SK-N-SH (cell line): ENCODE results near the gene MRPL12. TPM values are rescaled to one million over a fixed set of nuclear protein-coding genes. Genes with fewer than 3 reads are reported as not detected.

Experiments used
- CTCF ChIA-PET: fragments of 300-600, 350-600 bp; formaldehyde crosslinking; extraction: SDS; loops from one replicate; lab custom pipeline; 2021; lab: Yijun Ruan, JAX
- POLR2A ChIA-PET: fragments of 350-600 bp; sonication (Branson Sonifier 250); formaldehyde crosslinking; extraction: SDS; loops from one replicate; lab custom pipeline; 2020; ENCODE audit warnings: antibody characterized with exemption, inconsistent platforms; lab: Yijun Ruan, JAX
- DNase-seq: peaks from one replicate; pipeline ENCODE4 v3.0.0; 2012
- H2AFZ ChIP-seq: fragments of 200-600 bp; sonication (generic); 2 replicates; pipeline ENCODE4 v1.8.1; 2016; ENCODE audit warnings: antibody characterized with exemption, mild to moderate bottlenecking, low read depth
- H3F3A ChIP-seq: fragments of 200-600 bp; sonication (generic); replicated peaks from 2 replicates; pipeline ENCODE3; 2016; ENCODE audit warnings: antibody characterized with exemption, mild to moderate bottlenecking; ENCODE audit not compliant: insufficient read depth
- H3K27ac ChIP-seq, 2 experiments: fragments of 200-500 bp in 1 of 2; fragments of 200-600 bp in 1 of 2; sonication (Bioruptor generic) in 1 of 2; sonication (generic), shearing (Covaris generic) in 1 of 2; 2 replicates each; pipeline versions ENCODE4 v1.5.1 to v1.6.1; 2014 to 2016; ENCODE audit warnings: low read depth in 2 of 2, inconsistent platforms in 1 of 2, low read length in 1 of 2, mild to moderate bottlenecking in 1 of 2, mixed read lengths in 1 of 2
- H3K27me3 ChIP-seq: fragments of 200-600 bp; sonication (generic), shearing (Covaris generic); 2 replicates; pipeline ENCODE4 v1.6.1; 2016; ENCODE audit warnings: mixed run types; ENCODE audit not compliant: insufficient read depth
- H3K36me3 ChIP-seq, 2 experiments: fragments of 200-500 bp in 1 of 2; fragments of 200-600 bp in 1 of 2; sonication (Bioruptor generic) in 1 of 2; sonication (generic) in 1 of 2; replicated peaks in 1 of 2; 2 replicates each; pipeline versions ENCODE3 to v1.5.1; 2014 to 2016; ENCODE audit warnings: low read length in 1 of 2, mild to moderate bottlenecking in 1 of 2; ENCODE audit not compliant: insufficient read depth in 2 of 2, control insufficient read depth in 1 of 2
- H3K4me1 ChIP-seq, 2 experiments: fragments of 200-500 bp in 1 of 2; fragments of 200-600 bp in 1 of 2; sonication (Bioruptor generic) in 1 of 2; sonication (generic), shearing (Covaris generic) in 1 of 2; 2 replicates each; pipeline versions ENCODE4 v1.5.1 to v1.6.1; 2014 to 2016; ENCODE audit warnings: low read depth in 1 of 2, low read length in 1 of 2, mixed run types in 1 of 2; ENCODE audit not compliant: insufficient read depth in 2 of 2, control insufficient read depth in 1 of 2
- H3K4me2 ChIP-seq: fragments of 200-600 bp; sonication (generic), shearing (Covaris generic); 2 replicates; pipeline ENCODE4 v1.6.1; 2017; ENCODE audit warnings: mixed run types
- H3K4me3 ChIP-seq, 2 experiments: fragments of 200-500 bp in 1 of 2; fragments of 200-600 bp in 1 of 2; sonication (Bioruptor generic) in 1 of 2; sonication (generic), shearing (Covaris generic) in 1 of 2; 2 replicates each; pipeline versions ENCODE4 v1.5.1 to v1.8.1; 2014 to 2016; ENCODE audit warnings: low read depth in 2 of 2, inconsistent platforms in 1 of 2, low read length in 1 of 2, mild to moderate bottlenecking in 1 of 2, mixed read lengths in 1 of 2, moderate library complexity in 1 of 2
- H3K79me2 ChIP-seq: fragments of 200-600 bp; sonication (generic); 2 replicates; pipeline ENCODE4 v1.8.1; 2017; ENCODE audit warnings: mild to moderate bottlenecking; ENCODE audit not compliant: insufficient read depth
- H3K9ac ChIP-seq: fragments of 200-600 bp; sonication (generic); 2 replicates; pipeline ENCODE4 v1.6.1; 2017; ENCODE audit warnings: mixed run types
- H3K9me2 ChIP-seq: fragments of 200-600 bp; sonication (generic); 2 replicates; pipeline ENCODE4 v1.6.1; 2017; ENCODE audit warnings: mixed run types
- H3K9me3 ChIP-seq: fragments of 200-600 bp; sonication (generic); 2 replicates; pipeline ENCODE4 v1.6.1; 2017; ENCODE audit warnings: mixed run types, mild to moderate bottlenecking, moderate library complexity
- H4K20me1 ChIP-seq: fragments of 200-600 bp; sonication (generic); 2 replicates; pipeline ENCODE4 v1.6.1; 2017; ENCODE audit warnings: mild to moderate bottlenecking, mixed run types; ENCODE audit not compliant: insufficient read depth
- ELF1 ChIP-seq: IDR thresholded peaks from 2 replicates; pipeline ENCODE4 v1.4.0; 2012
- EP300 ChIP-seq, 2 experiments: IDR thresholded peaks; 2 replicates each; pipeline versions ENCODE4 v1.4.0 to v1.6.1; 2012; ENCODE audit warnings: borderline replicate concordance in 1 of 2, low read depth in 1 of 2, low read length in 1 of 2
- EZH2phosphoT487 ChIP-seq: fragments of 200-600 bp; sonication (generic); IDR thresholded peaks from 2 replicates; pipeline ENCODE4 v1.6.1; 2017; ENCODE audit warnings: low read depth, mixed run types, mild to moderate bottlenecking, antibody characterized with exemption, moderate library complexity, borderline replicate concordance
- FOSL2 ChIP-seq: IDR thresholded peaks from 2 replicates; pipeline ENCODE4 v1.4.0; 2012; ENCODE audit warnings: low read depth, mild to moderate bottlenecking, moderate library complexity, borderline replicate concordance
- FOXJ3 ChIP-seq: sonication (generic); formaldehyde crosslinking; IDR thresholded peaks from 2 replicates; pipeline ENCODE4 v1.5.1; 2020; ENCODE audit warnings: mild to moderate bottlenecking, missing genetic modification reagents
- GATA2 ChIP-seq: sonication (generic); formaldehyde crosslinking; IDR thresholded peaks from 2 replicates; pipeline ENCODE4 v1.5.0; 2020; ENCODE audit warnings: mild to moderate bottlenecking, missing genetic modification reagents
- MXI1 ChIP-seq: IDR thresholded peaks from 2 replicates; pipeline ENCODE4 v1.6.1; 2012; ENCODE audit warnings: mild to moderate bottlenecking, low read depth, low read length, improper control_type of control experiment
- NRF1 ChIP-seq: IDR thresholded peaks from 2 replicates; pipeline ENCODE4 v1.6.1; 2012; ENCODE audit warnings: low read depth, mild to moderate bottlenecking, low read length
- RAD21 ChIP-seq: IDR thresholded peaks from 2 replicates; pipeline ENCODE4 v1.6.1; 2012; ENCODE audit warnings: mild to moderate bottlenecking, low read length
- RFX5 ChIP-seq: IDR thresholded peaks from 2 replicates; pipeline ENCODE4 v1.6.1; 2012; ENCODE audit warnings: mild to moderate bottlenecking, improper control_type of control experiment, low read length
- RXRA ChIP-seq: IDR thresholded peaks from 2 replicates; pipeline ENCODE4 v1.4.0; 2012; ENCODE audit warnings: low read depth, mild to moderate bottlenecking, borderline replicate concordance
- SIN3A ChIP-seq: IDR thresholded peaks from 2 replicates; pipeline ENCODE4 v1.6.1; 2012; ENCODE audit warnings: low read depth, mild to moderate bottlenecking, low read length, moderate library complexity, borderline replicate concordance
- TCF12 ChIP-seq: IDR thresholded peaks from 2 replicates; pipeline ENCODE4 v1.4.0; 2012
- whole genome bisulfite sequencing: methylation state at CpG from one replicate; pipeline ENCODE4 v1.1.6; 2017; ENCODE audit warnings: low lambda C conversion rate; 5-methylcytosine and 5-hydroxymethylcytosine counted together
- polyA plus RNA-seq, 3 experiments: library from polyadenylated mRNA; depleted of rRNA; stranded (reverse); fragments of >200 nt; gene quantifications; 2 replicates each; pipeline ENCODE4 v1.2.3, GENCODE V29; 2012
- TF ChIP-seq, protein P1 (sequence below): IDR thresholded peaks from 2 replicates; pipeline ENCODE4 v1.6.1; 2012; ENCODE audit warnings: mild to moderate bottlenecking, low read depth, low read length, moderate library complexity
- TF ChIP-seq, protein P2 (sequence below): fragments of 200-600 bp; sonication (generic); IDR thresholded peaks from 2 replicates; pipeline ENCODE4 v1.6.1; 2017; ENCODE audit warnings: antibody characterized with exemption, mild to moderate bottlenecking, moderate library complexity
- TF ChIP-seq, protein P3 (sequence below): IDR thresholded peaks from 2 replicates; pipeline ENCODE4; 2012
- TF ChIP-seq, protein P4 (sequence below): fragments of 150-350 bp; IDR thresholded peaks from 2 replicates; pipeline ENCODE4 v1.6.1; 2016; ENCODE audit warnings: mild to moderate bottlenecking, low read depth, low read length
- TF ChIP-seq, protein P5 (sequence below): IDR thresholded peaks from 2 replicates; pipeline ENCODE4 v1.4.0; 2012; ENCODE audit warnings: low read depth

The MRPL12 gene
- polyA plus RNA-seq, 1 of the 3 experiments (the other 2 are of a cell fraction): 322 TPM

DNA sequence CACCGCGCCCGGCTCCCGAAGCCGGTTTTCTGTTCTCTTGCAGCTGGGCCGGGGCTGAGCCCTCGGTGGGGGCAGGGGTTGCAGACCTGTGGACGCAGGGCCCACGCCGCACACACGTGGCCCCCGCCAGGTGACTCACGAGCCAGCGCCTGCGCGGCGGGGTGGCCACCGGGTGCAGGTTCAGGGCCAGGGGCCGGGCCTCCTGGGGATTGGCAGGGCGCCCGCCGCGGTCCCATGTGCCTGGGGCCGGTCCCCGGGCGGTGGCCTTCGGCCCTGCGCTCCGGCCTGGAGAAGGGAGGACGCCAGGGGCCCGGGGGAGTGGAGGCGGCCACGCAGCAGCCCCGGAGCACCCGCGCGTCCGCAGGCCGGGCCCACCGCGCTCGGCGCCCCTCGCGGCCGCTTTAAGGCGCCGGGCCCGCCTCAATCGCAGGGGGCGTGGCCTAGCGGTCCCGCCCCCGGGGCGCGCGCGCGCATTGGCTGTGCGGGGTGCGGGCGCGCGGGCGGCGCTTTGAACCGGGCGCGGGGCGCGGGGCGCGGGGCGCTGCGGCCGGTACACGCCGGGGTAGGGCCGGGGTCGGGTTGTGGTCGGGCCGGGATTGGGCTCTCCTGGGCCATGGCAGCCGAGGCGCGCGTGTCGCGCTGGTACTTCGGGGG, 8.8 kb downstream of the MRPL12 start, which contains the start of gene SLC25A10 (continued):
- TF ChIP-seq, protein P1, sequence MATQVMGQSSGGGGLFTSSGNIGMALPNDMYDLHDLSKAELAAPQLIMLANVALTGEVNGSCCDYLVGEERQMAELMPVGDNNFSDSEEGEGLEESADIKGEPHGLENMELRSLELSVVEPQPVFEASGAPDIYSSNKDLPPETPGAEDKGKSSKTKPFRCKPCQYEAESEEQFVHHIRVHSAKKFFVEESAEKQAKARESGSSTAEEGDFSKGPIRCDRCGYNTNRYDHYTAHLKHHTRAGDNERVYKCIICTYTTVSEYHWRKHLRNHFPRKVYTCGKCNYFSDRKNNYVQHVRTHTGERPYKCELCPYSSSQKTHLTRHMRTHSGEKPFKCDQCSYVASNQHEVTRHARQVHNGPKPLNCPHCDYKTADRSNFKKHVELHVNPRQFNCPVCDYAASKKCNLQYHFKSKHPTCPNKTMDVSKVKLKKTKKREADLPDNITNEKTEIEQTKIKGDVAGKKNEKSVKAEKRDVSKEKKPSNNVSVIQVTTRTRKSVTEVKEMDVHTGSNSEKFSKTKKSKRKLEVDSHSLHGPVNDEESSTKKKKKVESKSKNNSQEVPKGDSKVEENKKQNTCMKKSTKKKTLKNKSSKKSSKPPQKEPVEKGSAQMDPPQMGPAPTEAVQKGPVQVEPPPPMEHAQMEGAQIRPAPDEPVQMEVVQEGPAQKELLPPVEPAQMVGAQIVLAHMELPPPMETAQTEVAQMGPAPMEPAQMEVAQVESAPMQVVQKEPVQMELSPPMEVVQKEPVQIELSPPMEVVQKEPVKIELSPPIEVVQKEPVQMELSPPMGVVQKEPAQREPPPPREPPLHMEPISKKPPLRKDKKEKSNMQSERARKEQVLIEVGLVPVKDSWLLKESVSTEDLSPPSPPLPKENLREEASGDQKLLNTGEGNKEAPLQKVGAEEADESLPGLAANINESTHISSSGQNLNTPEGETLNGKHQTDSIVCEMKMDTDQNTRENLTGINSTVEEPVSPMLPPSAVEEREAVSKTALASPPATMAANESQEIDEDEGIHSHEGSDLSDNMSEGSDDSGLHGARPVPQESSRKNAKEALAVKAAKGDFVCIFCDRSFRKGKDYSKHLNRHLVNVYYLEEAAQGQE: no peak
- TF ChIP-seq, protein P2, sequence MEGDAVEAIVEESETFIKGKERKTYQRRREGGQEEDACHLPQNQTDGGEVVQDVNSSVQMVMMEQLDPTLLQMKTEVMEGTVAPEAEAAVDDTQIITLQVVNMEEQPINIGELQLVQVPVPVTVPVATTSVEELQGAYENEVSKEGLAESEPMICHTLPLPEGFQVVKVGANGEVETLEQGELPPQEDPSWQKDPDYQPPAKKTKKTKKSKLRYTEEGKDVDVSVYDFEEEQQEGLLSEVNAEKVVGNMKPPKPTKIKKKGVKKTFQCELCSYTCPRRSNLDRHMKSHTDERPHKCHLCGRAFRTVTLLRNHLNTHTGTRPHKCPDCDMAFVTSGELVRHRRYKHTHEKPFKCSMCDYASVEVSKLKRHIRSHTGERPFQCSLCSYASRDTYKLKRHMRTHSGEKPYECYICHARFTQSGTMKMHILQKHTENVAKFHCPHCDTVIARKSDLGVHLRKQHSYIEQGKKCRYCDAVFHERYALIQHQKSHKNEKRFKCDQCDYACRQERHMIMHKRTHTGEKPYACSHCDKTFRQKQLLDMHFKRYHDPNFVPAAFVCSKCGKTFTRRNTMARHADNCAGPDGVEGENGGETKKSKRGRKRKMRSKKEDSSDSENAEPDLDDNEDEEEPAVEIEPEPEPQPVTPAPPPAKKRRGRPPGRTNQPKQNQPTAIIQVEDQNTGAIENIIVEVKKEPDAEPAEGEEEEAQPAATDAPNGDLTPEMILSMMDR: no peak
- TF ChIP-seq TCF12: peak; percentile 30; the same call in 1 of the 2 replicates
- no peak for TF ChIP-seq RFX5
- TF ChIP-seq, protein P3, sequence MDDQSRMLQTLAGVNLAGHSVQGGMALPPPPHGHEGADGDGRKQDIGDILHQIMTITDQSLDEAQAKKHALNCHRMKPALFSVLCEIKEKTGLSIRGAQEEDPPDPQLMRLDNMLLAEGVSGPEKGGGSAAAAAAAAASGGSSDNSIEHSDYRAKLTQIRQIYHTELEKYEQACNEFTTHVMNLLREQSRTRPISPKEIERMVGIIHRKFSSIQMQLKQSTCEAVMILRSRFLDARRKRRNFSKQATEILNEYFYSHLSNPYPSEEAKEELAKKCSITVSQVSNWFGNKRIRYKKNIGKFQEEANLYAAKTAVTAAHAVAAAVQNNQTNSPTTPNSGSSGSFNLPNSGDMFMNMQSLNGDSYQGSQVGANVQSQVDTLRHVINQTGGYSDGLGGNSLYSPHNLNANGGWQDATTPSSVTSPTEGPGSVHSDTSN: peak; percentile 12; the same call in 1 of the 2 replicates
- TF ChIP-seq EZH2phosphoT487: no peak
- TF ChIP-seq FOSL2: peak; percentile 64; the same call in 1 of the 2 replicates
- no peak for TF ChIP-seq EP300 (IDR thresholded peaks at IDR 0.05; ENCODE audit: borderline replicate concordance in 1 of 2, low read depth in 1 of 2, low read length in 1 of 2)
- TF ChIP-seq ELF1: no peak
- TF ChIP-seq FOXJ3: no peak
- TF ChIP-seq GATA2 (CRISPR knock-in tag): no peak
- no peak for TF ChIP-seq RXRA

DNA sequence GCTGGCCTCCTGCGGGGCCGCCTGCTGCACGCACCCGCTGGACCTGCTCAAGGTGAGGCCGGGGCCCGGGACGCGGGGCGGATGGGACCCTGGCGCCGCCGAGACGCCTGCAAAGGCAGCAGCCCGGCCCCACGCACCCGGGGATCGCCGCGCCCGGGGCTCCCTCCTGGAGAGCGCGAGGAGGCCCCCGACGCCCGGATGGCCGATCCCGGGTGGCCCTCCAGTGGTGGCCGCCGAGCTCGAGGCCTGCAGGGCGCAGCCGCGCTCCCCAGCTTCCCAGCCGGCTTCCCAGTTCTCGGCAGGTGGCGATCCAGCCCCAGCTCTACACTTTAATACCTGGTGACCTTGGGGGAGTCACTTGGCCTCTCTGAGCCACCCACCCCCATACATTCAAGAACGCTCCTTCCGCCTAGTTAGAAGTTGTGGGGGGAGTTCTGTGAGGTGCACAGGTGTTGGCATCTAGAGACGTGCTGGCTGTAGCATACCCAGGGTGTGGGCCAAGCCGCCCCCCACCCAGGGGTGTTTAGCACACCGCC, 9.4 kb downstream of the MRPL12 start:
- peak overlapping the region; percentile 69 for H3K9ac ChIP-seq
- H3K27ac ChIP-seq: peak overlapping the region; percentile 13 to 75; a peak in 3 of 4 replicates
- ChIA-PET CTCF (interaction anchor here (0.6 to 4.4 kb wide), 7 partner anchors 11 to 150 kb away, joined by 3 to 33 read pairs (median 4); no protein-coding TSS in a partner anchor), POLR2A (interaction anchor here (0.6 to 3.8 kb wide), 7 partner anchors 10 to 266 kb away, joined by 3 to 30 read pairs (median 6); partner anchors contain the start of genes MCRIP1 and MRPL12)
- peaks cover 0 to 19% of the 10 kb centered on the region in 2 experiments for H3K36me3 ChIP-seq
- peaks cover 24% of the 10 kb centered on the region; the same call in 1 of the 2 replicates for H3K79me2 ChIP-seq
- H3K4me1 ChIP-seq: peaks cover 22 to 33% of the 10 kb centered on the region in 2 experiments; a peak in 3 of 4 replicates
- peak overlapping the region; percentile 73 to 80 for H3K4me3 ChIP-seq
- H2AFZ ChIP-seq: peak overlapping the region; percentile 29; the same call in 1 of the 2 replicates
- no peak for TF ChIP-seq NRF1
- TF ChIP-seq, protein P4, sequence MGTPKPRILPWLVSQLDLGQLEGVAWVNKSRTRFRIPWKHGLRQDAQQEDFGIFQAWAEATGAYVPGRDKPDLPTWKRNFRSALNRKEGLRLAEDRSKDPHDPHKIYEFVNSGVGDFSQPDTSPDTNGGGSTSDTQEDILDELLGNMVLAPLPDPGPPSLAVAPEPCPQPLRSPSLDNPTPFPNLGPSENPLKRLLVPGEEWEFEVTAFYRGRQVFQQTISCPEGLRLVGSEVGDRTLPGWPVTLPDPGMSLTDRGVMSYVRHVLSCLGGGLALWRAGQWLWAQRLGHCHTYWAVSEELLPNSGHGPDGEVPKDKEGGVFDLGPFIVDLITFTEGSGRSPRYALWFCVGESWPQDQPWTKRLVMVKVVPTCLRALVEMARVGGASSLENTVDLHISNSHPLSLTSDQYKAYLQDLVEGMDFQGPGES: no peak
- TF ChIP-seq RAD21: peak; percentile 32
- TF ChIP-seq, protein P5, sequence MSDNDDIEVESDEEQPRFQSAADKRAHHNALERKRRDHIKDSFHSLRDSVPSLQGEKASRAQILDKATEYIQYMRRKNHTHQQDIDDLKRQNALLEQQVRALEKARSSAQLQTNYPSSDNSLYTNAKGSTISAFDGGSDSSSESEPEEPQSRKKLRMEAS: 0 out of 2 replicates have a peak, but pooled peaks have one; percentile 9
- TF ChIP-seq, protein P2: peak; percentile 29
- TF ChIP-seq SIN3A: 0 out of 2 replicates have a peak, but pooled peaks have one; percentile 13
- TF ChIP-seq MXI1: 0 out of 2 replicates have a peak, but pooled peaks have one; percentile 1
- no peaks in the 10 kb centered on the region for H4K20me1 ChIP-seq
- H3K9me2 ChIP-seq: no peaks in the 10 kb centered on the region
- H3K4me2 ChIP-seq: peak overlapping the region; percentile 89
- H3K27me3 ChIP-seq: no peaks in the 10 kb centered on the region
- peaks cover 28% of the 10 kb centered on the region for H3F3A ChIP-seq
- H3K9me3 ChIP-seq: no peaks in the 10 kb centered on the region
- WGBS: 1% methylated on average over 8 of the region's 41 CpGs
- peak; percentile 90 for DNase-seq
